ENCODE data around the gene TMEM175. TPM values are rescaled to one million over a fixed set of nuclear protein-coding genes. Genes with fewer than 3 reads are reported as not detected.

Gene TMEM175
- total and polyA plus RNA-seq, 2 of the 4 experiments (the other 2 are of a cell fraction) = 7.7 to 41.9 TPM

DNA sequence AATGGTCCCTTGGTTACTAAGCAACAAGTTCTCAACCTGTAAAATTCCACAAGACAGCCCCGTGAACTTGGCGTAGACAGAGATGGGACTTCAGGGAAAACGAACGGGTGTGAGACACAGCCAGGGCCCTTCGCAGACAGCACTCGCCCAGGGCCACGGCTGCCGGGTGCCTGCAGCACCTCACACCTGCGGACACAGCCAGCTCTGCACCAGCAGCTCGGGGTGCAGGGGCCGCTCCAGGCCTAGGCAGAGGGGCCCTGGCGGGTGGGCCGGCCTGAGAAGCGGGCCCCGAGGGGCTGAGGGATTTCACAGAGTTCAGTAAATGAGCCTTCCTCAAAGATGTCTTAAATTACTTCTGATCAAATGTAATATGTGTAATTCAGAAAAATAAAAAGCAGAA lies 34.1 kb upstream of the TMEM175 start:
- BruUV-seq (replicated peaks) = no TSS peak
- no peak overlapping the region for H3K56ac ChIP-seq (ENCODE audit: extremely low read depth, insufficient read depth, low read length)
- H3K27me3 ChIP-seq (ENCODE audit: control insufficient read depth, insufficient read depth, low read length) = no peaks in the 10 kb centered on the region
- no peak overlapping the region for H3K23ac ChIP-seq (ENCODE audit: low read depth, low read length)
- H3K4me3 ChIP-seq (ENCODE audit: insufficient read depth, low read depth, low read length) = no peak overlapping the region
- no peak overlapping the region for H3K4me2 ChIP-seq (ENCODE audit: low read depth, low read length)
- H4K91ac ChIP-seq (ENCODE audit: insufficient read depth, low read depth, low read length) = no peak overlapping the region
- no peak for DNase-seq
- no peak overlapping the region for H2BK15ac ChIP-seq (ENCODE audit: low read depth, low read length)
- no peaks in the 10 kb centered on the region for H3K4me1 ChIP-seq (ENCODE audit: control insufficient read depth, insufficient read depth, low read length)
- no peak overlapping the region for H4K5ac ChIP-seq (ENCODE audit: low read depth, low read length)
- ChIA-PET CTCF (no interaction called here), POLR2A (ENCODE audit: unreplicated experiment) (no interaction called here)
- H3K9me1 ChIP-seq (ENCODE audit: insufficient read depth, low read length) = no peaks in the 10 kb centered on the region
- intact Hi-C loops (cut with micrococcal nuclease) (no loop called here), in situ Hi-C loops (cut with MboI; ENCODE audit: low sequenced_read_pairs) (no loop called here), dilution Hi-C loops (cut with HindIII; ENCODE audit: low sequenced_read_pairs, unreplicated experiment) (no loop called here)
- no peak overlapping the region for H2AFZ ChIP-seq (replicated peaks; ENCODE audit: low read length, poor library complexity)
- no peaks in the 10 kb centered on the region for H3K9me3 ChIP-seq (ENCODE audit: control insufficient read depth, insufficient read depth, low read length)
- no peak overlapping the region for H3K18ac ChIP-seq (ENCODE audit: low read depth, low read length)
- no peak overlapping the region for H2AK5ac ChIP-seq (ENCODE audit: low read depth, low read length)
- no peak overlapping the region for H3K9ac ChIP-seq (ENCODE audit: low read depth, low read length)
- peaks cover 22% of the 10 kb centered on the region for H4K20me1 ChIP-seq (ENCODE audit: insufficient read depth, low read length)
- H4K8ac ChIP-seq (ENCODE audit: low read depth in 2 of 2, low read length in 2 of 2) = no peak overlapping the region
- no peak for TF ChIP-seq CHD1 (IDR thresholded peaks at IDR 0.05; ENCODE audit: low read depth, low read length)
- TF ChIP-seq RFX5 (IDR thresholded peaks at IDR 0.05; ENCODE audit: low read depth, low read length) = no peak
- no peak for TF ChIP-seq RAD21 (IDR thresholded peaks at IDR 0.05; ENCODE audit: low read length)
- TF ChIP-seq FOS (IDR thresholded peaks at IDR 0.05; ENCODE audit: low read depth, low read length) = no peak
- no peak for TF ChIP-seq CTCF (conservative IDR thresholded peaks at IDR 0.05; ENCODE audit: low read depth, low read length)
- TF ChIP-seq CEBPB (IDR thresholded peaks at IDR 0.05; ENCODE audit: low read depth, low read length) = no peak
- no peak for TF ChIP-seq BHLHE40 (IDR thresholded peaks at IDR 0.05; ENCODE audit: low read depth, low read length)
- TF ChIP-seq NFE2L2 (IDR thresholded peaks at IDR 0.05; ENCODE audit: low read depth, low read length) = no peak
- no peak for TF ChIP-seq POLR2A (IDR thresholded peaks at IDR 0.05; ENCODE audit: low read depth, low read length)
- no peak for TF ChIP-seq RCOR1 (IDR thresholded peaks at IDR 0.05; ENCODE audit: insufficient replicate concordance, low read length)
- TF ChIP-seq MAFK (IDR thresholded peaks at IDR 0.05; ENCODE audit: low read depth, low read length) = no peak
- no peak for TF ChIP-seq MXI1 (IDR thresholded peaks at IDR 0.05; ENCODE audit: borderline replicate concordance, low read depth, low read length)
- TF ChIP-seq, protein P1, sequence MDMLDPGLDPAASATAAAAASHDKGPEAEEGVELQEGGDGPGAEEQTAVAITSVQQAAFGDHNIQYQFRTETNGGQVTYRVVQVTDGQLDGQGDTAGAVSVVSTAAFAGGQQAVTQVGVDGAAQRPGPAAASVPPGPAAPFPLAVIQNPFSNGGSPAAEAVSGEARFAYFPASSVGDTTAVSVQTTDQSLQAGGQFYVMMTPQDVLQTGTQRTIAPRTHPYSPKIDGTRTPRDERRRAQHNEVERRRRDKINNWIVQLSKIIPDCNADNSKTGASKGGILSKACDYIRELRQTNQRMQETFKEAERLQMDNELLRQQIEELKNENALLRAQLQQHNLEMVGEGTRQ (IDR thresholded peaks at IDR 0.05; ENCODE audit: low read depth, low read length) = no peak
- no peak for TF ChIP-seq MAZ (IDR thresholded peaks at IDR 0.05; ENCODE audit: borderline replicate concordance, low read depth, low read length)
- TF ChIP-seq, protein P2, sequence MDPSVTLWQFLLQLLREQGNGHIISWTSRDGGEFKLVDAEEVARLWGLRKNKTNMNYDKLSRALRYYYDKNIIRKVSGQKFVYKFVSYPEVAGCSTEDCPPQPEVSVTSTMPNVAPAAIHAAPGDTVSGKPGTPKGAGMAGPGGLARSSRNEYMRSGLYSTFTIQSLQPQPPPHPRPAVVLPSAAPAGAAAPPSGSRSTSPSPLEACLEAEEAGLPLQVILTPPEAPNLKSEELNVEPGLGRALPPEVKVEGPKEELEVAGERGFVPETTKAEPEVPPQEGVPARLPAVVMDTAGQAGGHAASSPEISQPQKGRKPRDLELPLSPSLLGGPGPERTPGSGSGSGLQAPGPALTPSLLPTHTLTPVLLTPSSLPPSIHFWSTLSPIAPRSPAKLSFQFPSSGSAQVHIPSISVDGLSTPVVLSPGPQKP (IDR thresholded peaks at IDR 0.05; ENCODE audit: borderline replicate concordance, low read depth, low read length) = no peak
- TF ChIP-seq SMC3 (IDR thresholded peaks at IDR 0.05; ENCODE audit: low read depth, low read length) = no peak
- peaks cover 57% of the 10 kb centered on the region for H3K36me3 ChIP-seq (ENCODE audit: control insufficient read depth, insufficient read depth, low read length)
- 100% methylated on average over 2 of the region's 15 CpGs; no CpG with 5 or more reads in 1 of the 2 experiments for WGBS, 2 experiments (ENCODE audit: extremely low coverage in 2 of 2, insufficient read length in 1 of 2)
- no peak overlapping the region for H2BK20ac ChIP-seq (ENCODE audit: low read depth, low read length)
- ATAC-seq (ENCODE audit: low read depth) = no peak
- H3K79me1 ChIP-seq (ENCODE audit: low read depth in 1 of 2, low read length in 2 of 2) = peaks cover 10 to 53% of the 10 kb centered on the region in 2 experiments; a peak in 2 of 4 replicates
- no peak overlapping the region for H2BK5ac ChIP-seq (ENCODE audit: low read depth, low read length, poor library complexity, severe bottlenecking)
- no peak overlapping the region for H2BK120ac ChIP-seq (ENCODE audit: low read depth, low read length)
- H3K14ac ChIP-seq (replicated peaks; ENCODE audit: low read depth, low read length) = no peak overlapping the region
- no peak overlapping the region for H3K4ac ChIP-seq (ENCODE audit: low read depth, low read length)
- H3K27ac ChIP-seq (ENCODE audit: insufficient read depth, low read length) = no peak overlapping the region
- no peak overlapping the region for H2AK9ac ChIP-seq (replicated peaks; ENCODE audit: low read depth, low read length, poor library complexity)
